ENCODE measurements around the gene MKLN1.

DNA sequence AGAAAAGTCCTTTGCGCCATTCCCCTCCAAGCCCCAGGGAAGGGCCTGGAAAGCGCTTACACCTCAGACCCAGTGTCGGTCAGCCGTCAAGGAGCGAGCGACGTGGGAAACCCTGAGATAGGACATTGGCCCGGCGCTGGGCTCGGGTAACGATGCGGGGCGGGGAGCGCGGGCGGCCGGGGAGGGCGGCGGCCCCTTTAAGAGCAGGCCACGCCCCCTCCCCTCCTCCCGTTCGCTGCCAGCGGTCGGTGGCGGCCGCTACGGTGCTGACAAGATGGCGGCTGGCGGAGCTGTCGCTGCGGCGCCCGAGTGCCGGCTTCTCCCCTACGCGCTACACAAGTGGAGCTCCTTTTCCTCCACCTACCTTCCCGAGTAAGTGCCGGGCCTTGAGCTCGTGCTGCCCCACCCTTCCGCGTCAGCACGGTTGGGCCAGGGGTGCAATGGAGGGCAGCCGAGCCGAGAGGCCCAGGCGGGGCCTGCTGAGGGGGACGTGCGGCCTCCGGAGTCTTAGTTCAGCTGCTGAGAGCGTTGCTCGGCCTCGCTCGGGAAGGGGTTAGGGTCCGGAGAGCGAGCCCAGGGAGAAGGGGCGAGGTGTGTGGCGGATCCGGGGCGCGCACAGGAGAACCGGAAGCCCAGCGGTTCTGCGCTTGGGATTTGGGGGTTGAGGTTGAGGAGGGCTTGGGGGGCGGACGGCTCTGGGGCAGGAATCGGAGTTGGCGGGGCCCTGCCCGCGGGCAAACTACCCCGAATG, at the start of gene MKLN1:
- TF ChIP-seq, protein P1, sequence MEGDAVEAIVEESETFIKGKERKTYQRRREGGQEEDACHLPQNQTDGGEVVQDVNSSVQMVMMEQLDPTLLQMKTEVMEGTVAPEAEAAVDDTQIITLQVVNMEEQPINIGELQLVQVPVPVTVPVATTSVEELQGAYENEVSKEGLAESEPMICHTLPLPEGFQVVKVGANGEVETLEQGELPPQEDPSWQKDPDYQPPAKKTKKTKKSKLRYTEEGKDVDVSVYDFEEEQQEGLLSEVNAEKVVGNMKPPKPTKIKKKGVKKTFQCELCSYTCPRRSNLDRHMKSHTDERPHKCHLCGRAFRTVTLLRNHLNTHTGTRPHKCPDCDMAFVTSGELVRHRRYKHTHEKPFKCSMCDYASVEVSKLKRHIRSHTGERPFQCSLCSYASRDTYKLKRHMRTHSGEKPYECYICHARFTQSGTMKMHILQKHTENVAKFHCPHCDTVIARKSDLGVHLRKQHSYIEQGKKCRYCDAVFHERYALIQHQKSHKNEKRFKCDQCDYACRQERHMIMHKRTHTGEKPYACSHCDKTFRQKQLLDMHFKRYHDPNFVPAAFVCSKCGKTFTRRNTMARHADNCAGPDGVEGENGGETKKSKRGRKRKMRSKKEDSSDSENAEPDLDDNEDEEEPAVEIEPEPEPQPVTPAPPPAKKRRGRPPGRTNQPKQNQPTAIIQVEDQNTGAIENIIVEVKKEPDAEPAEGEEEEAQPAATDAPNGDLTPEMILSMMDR (IDR thresholded peaks at IDR 0.05): peak in 1 of 3 donors; percentile 9
- TF ChIP-seq POLR2A (IDR thresholded peaks at IDR 0.05) (peak; percentile 66), POLR2AphosphoS5 (IDR thresholded peaks at IDR 0.05) (peak; percentile 87 to 93 (median 92))
